Measurements from ENCODE around the gene DBT.

DBT gene

DNA sequence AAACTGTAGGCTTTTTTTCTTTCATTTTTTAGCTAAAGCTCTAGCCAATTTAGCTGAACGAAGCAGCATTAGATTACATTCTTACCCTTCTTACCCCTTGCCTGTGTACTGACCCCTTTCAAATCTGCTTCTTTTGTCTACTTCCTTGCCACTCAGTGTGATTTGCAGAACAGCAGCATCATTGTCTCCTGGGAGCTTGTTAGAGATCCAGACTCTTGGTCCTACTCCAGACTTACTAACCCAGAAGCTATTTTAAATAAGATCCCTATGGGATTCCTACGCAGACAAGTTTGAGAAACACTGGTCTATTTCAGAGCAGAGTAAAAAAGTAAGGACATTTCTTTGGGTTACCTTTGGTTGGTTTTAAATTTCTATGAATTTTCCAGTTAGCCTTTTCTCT is 85.4 kb downstream of the DBT start:
- TF ChIP-seq Cebpa-rat (IDR thresholded peaks at IDR 0.05): no peak
- Histone ChIP-seq H3K9me3 (no peaks in the 10 kb centered on the region), H3K27me3 (no peaks in the 10 kb centered on the region)

DNA sequence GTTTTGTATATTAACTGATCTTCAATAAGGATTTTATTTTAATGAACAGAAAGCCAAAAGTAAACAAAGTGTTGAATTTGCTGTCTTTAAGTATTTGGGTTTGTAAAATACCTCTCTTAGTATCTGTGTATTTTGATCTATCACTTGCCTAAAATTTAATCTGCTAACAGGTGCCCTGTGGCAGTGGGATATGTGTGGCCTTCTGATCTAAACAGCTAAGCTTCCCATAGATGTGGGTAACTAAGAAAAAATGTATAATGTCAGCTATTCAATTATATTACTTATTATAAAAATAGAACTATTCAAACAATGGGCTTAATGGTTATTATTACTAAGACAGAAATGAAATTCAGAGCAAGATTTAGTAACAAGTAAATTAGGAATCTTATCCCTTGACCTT is 86.8 kb downstream of the DBT start:
- no peaks in the 10 kb centered on the region for H3K27me3 ChIP-seq
- H3K27ac ChIP-seq: no peak overlapping the region
- H3K4me2 ChIP-seq: no peak overlapping the region
- no peak overlapping the region for H3K9ac ChIP-seq
- H3K36me3 ChIP-seq: no peaks in the 10 kb centered on the region
- H3K4me1 ChIP-seq: peaks cover 9% of the 10 kb centered on the region; the same call in 1 of the 2 replicates
- H4K20me1 ChIP-seq: no peaks in the 10 kb centered on the region
- no peak overlapping the region for H3K4me3 ChIP-seq
- TF ChIP-seq Cebpa-rat (IDR thresholded peaks at IDR 0.05): no peak
- no peaks in the 10 kb centered on the region for H3K9me3 ChIP-seq

More for the DNA sequence above, 85.4 kb downstream of the DBT start:
- Histone ChIP-seq H3K9ac (no peak overlapping the region), H3K4me3 (no peak overlapping the region), H3K36me3 (no peaks in the 10 kb centered on the region), H4K20me1 (no peaks in the 10 kb centered on the region), H3K27ac (no peak overlapping the region), H3K4me2 (peak overlapping the region; percentile 9; the same call in 1 of the 2 replicates), H3K4me1 (peaks cover 9% of the 10 kb centered on the region; the same call in 1 of the 2 replicates)

DNA sequence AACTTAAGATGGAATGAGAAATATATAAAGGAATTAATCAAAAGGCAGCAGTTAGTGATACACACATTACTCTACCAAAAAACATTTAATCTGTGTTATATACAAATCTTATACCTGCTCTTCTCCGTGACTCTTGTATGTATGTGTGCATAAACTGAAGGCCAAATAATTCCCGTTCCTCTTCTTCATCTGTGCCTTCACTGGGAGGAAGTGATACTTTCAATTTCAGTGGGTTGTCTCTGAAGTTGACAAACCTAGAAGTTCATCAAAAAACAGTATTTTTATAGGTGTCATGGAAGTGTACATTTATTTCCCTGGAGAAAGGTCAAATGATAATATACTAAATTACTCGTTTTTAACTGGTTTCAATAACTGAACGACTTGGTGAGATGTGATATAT is 97.4 kb downstream of the DBT start:
- H3K27ac ChIP-seq: no peak overlapping the region
- no peaks in the 10 kb centered on the region for H3K9me3 ChIP-seq
- H3K4me1 ChIP-seq: no peaks in the 10 kb centered on the region
- H3K36me3 ChIP-seq: peaks cover 15% of the 10 kb centered on the region
- no peak overlapping the region for H3K4me3 ChIP-seq
- no peak for TF ChIP-seq Cebpa-rat (IDR thresholded peaks at IDR 0.05)
- H3K9ac ChIP-seq: no peak overlapping the region
- no peaks in the 10 kb centered on the region for H4K20me1 ChIP-seq
- H3K4me2 ChIP-seq: no peak overlapping the region
- no peaks in the 10 kb centered on the region for H3K27me3 ChIP-seq

DNA sequence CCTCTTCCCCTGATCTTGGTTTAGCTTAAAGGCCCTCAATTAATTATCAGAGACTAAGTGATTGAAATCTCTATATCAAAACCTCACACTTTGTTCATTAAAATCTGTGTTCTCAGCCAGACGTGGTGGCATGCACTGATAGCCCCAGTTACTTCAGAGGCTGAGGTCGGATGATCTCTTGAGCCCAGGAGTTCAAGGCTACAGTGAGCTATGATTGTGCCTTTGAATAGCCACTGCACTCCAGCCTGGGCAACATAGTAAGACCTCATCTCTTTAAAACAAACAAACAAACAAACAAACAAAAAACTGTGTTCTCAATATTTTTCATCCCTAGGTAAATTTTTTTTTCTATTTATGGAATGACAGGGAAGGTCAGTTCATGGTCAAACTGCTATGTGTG is 98.0 kb downstream of the DBT start:
- H3K4me2 ChIP-seq: no peak overlapping the region

DNA sequence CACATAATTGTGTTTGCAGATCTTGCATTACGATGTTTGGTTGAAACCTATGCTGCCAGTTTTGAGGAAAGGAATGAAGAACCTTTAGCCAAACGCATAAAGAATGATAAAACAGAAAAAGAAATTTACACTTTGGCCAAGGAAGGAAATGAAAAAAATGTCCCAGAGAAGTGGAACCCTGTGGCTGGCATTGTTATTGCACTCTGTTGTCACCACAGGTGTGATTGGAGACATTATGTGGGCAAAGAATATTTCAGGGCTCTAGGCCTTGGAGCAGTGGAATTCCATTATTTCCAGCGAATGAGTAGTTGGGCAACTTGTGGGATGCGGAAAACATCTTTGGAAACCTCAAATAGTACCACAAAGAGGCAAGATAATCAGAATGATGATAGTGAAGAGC is 101.8 kb downstream of the DBT start:
- peaks cover 53% of the 10 kb centered on the region for H3K36me3 ChIP-seq

More for the DNA sequence above, 98.0 kb downstream of the DBT start:
- Histone ChIP-seq H3K27ac (no peak overlapping the region), H3K9ac (no peak overlapping the region), H3K4me1 (no peaks in the 10 kb centered on the region), H3K27me3 (no peaks in the 10 kb centered on the region), H3K4me3 (no peak overlapping the region), H3K9me3 (no peaks in the 10 kb centered on the region), H3K36me3 (peaks cover 20% of the 10 kb centered on the region), H4K20me1 (no peaks in the 10 kb centered on the region)
- no peak for TF ChIP-seq Cebpa-rat (IDR thresholded peaks at IDR 0.05)

DNA sequence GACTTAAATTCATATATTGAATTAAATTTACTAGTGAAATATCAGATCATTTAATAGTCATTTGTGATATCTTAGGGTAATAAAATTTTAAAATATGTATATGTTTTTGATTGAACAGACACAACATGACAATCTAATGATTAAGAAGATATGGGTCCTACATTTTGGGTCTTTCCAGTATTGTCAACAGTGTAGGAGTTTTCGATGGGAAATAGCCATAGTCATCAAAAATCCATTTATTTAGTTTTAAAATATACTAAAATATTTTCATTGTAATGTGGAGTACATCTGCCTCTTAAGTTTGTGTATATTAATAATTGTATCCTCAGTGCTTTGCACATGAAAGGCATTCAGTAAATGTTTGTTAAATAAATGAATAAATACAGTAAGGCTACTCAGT is 102.7 kb downstream of the DBT start:
- no peaks in the 10 kb centered on the region for H4K20me1 ChIP-seq
- no peak for TF ChIP-seq Cebpa-rat (IDR thresholded peaks at IDR 0.05)
- peaks cover 61% of the 10 kb centered on the region for H3K36me3 ChIP-seq
- no peak overlapping the region for H3K4me3 ChIP-seq
- H3K9me3 ChIP-seq: no peaks in the 10 kb centered on the region
- no peaks in the 10 kb centered on the region for H3K4me1 ChIP-seq
- no peak overlapping the region for H3K4me2 ChIP-seq
- no peaks in the 10 kb centered on the region for H3K27me3 ChIP-seq
- no peak overlapping the region for H3K27ac ChIP-seq
- H3K9ac ChIP-seq: no peak overlapping the region

More for the DNA sequence above, 101.8 kb downstream of the DBT start:
- TF ChIP-seq Cebpa-rat (IDR thresholded peaks at IDR 0.05): no peak
- no peaks in the 10 kb centered on the region for H4K20me1 ChIP-seq
- no peaks in the 10 kb centered on the region for H3K9me3 ChIP-seq
- H3K27me3 ChIP-seq: no peaks in the 10 kb centered on the region
- H3K9ac ChIP-seq: no peak overlapping the region
- no peak overlapping the region for H3K4me2 ChIP-seq
- H3K4me1 ChIP-seq: no peaks in the 10 kb centered on the region
- H3K27ac ChIP-seq: no peak overlapping the region
- H3K4me3 ChIP-seq: no peak overlapping the region

DNA sequence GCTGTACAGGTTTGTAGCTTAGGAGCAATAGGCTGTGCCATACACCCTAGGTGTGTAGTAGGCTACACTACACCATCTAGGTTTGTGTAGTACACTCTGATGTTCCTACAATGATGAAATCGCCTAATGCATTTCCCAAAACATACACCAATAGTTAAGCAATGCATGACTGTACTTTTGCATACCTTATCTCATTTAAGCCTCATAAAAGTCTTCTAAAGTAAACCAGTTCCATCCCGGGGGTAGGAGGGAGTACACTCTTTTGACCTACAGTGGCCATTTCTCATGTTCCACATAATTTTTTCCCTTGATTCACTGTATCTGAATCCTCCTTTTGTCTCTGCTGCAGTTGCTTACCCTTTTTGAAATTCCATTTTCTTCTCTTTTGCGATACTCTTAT is 104.5 kb downstream of the DBT start:
- Histone ChIP-seq H3K36me3 (peaks cover 79% of the 10 kb centered on the region), H3K9ac (no peak overlapping the region), H3K27me3 (no peaks in the 10 kb centered on the region), H3K4me2 (no peak overlapping the region), H3K4me1 (no peaks in the 10 kb centered on the region), H3K9me3 (no peaks in the 10 kb centered on the region), H3K27ac (no peak overlapping the region), H4K20me1 (no peaks in the 10 kb centered on the region), H3K4me3 (no peak overlapping the region)
- no peak for TF ChIP-seq Cebpa-rat (IDR thresholded peaks at IDR 0.05)

DNA sequence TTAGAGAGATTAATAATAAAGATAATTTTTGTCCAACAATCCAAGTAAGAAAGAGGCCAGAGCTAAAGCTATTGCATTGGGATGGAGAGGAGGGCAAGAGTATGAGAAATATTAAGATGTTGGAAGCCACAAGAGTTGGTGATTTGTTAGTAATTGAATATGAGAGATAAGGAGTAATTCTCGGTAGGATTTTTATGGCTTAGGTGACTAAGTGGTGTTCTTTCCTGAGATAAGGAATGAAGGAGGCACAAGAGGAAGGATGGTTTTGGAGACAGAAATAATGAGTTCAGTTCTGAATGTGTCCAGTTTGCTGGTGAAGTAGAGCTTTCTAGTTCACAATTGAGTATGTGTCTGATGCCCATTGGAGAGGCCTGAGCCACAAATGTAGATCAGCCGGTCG is 107.3 kb downstream of the DBT start:
- Histone ChIP-seq H3K36me3 (peaks cover 91% of the 10 kb centered on the region), H3K4me2 (no peak overlapping the region), H3K27me3 (no peaks in the 10 kb centered on the region), H3K9ac (no peak overlapping the region), H3K27ac (no peak overlapping the region), H4K20me1 (no peaks in the 10 kb centered on the region), H3K4me1 (no peaks in the 10 kb centered on the region), H3K4me3 (no peak overlapping the region), H3K9me3 (no peaks in the 10 kb centered on the region)
- TF ChIP-seq Cebpa-rat (IDR thresholded peaks at IDR 0.05): no peak

DNA sequence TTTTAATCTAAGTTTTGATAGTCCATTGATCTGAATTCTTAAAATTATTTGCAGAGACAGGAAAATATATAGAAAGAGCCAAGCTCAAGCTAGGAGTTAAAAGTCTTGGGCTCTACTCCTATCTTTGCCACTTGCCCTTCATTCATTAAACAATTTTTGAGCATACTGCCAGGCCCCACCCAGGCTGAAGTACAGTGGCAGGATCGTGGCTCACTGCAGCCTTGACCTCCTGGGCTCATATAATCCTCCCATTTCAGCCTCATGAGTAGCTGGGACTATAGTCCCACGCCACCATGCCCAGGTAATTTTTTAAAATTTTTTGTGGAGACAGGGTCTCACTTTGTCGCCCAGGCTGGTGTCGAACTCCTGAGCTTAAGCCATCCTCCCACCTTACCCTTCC is 108.4 kb downstream of the DBT start:
- Histone ChIP-seq H3K9me3 (no peaks in the 10 kb centered on the region), H3K4me2 (no peak overlapping the region), H3K4me3 (no peak overlapping the region), H3K9ac (no peak overlapping the region), H3K27ac (no peak overlapping the region), H3K36me3 (peaks cover 91% of the 10 kb centered on the region), H3K4me1 (no peaks in the 10 kb centered on the region), H4K20me1 (no peaks in the 10 kb centered on the region), H3K27me3 (no peaks in the 10 kb centered on the region)
- TF ChIP-seq Cebpa-rat (IDR thresholded peaks at IDR 0.05): no peak

DNA sequence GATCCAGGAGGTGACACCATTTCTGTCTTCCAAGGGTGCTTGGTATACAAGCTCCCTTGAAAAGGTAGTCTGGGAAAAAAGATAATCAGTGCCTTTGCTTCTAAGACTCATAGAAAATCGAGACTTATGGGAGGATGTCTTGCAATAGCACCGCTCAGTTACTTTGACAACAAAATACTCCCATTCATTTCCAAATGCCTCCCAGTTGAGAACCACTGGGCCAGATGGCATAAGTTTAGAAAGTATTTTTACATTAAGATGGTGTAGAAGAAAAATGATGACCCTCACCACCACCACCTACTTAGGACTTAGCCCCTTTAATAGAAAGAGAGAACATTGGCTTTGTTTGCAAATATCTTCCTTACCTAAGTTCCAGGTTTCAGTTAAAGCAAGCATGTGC is 112.0 kb downstream of the DBT start:
- no peak overlapping the region for H3K4me3 ChIP-seq
- no peak overlapping the region for H3K4me2 ChIP-seq
- no peak for TF ChIP-seq Cebpa-rat (IDR thresholded peaks at IDR 0.05)
- H3K9me3 ChIP-seq: no peaks in the 10 kb centered on the region
- H3K4me1 ChIP-seq: peaks cover 18% of the 10 kb centered on the region
- no peak overlapping the region for H3K27ac ChIP-seq
- H4K20me1 ChIP-seq: no peaks in the 10 kb centered on the region
- H3K9ac ChIP-seq: no peak overlapping the region
- H3K27me3 ChIP-seq: no peaks in the 10 kb centered on the region
- peaks cover 61% of the 10 kb centered on the region for H3K36me3 ChIP-seq
